ENCODE data around the gene PEX14. TPM values are rescaled to one million over a fixed set of nuclear protein-coding genes. Genes with fewer than 3 reads are reported as not detected.

The PEX14 gene
- total RNA-seq, 1 experiment from 2014 or later, result 29.3 TPM

DNA sequence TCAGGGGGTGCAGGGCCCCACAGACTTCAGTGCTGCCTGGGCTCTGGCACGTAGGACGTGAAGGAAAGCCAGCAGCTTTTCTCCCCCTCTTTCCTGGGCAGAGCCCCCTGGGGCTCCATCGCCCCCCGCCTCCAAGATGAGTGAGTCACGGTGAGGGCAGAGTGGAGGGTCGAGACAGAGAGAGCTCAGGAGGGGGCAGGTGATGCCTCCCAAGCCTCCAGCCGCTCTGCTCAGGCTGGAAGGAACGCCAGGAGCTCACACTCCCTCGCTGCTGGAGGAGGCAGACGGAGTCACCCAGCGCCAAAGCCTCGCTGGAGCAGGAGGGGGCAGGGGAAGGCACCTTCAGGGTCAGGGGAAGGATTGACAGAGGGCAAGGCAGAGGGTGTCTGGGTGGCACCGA, 202.2 kb downstream of the PEX14 start:
- ATAC-seq, result no peak
- no peaks in the 10 kb centered on the region for H3K36me3 ChIP-seq (ENCODE audit: control insufficient read depth in 1 of 2, insufficient read depth in 2 of 2, low read length in 2 of 2)
- ChIA-PET RAD21 (ENCODE audit: low non-redundant PET in 1 of 2, low total read pairs in 2 of 2, uncharacterized antibody in 2 of 2, unreplicated experiment in 2 of 2) (no interaction called here), POLR2A (no interaction called here), CTCF (no interaction called here)
- no peaks in the 10 kb centered on the region for H3K79me2 ChIP-seq (ENCODE audit: insufficient read depth, low read length)
- H4K20me1 ChIP-seq (ENCODE audit: insufficient read depth), result no peaks in the 10 kb centered on the region
- intact Hi-C loops (cut with micrococcal nuclease), result no loop called here
- H2AFZ ChIP-seq (ENCODE audit: low read depth, low read length, poor library complexity, severe bottlenecking), result no peak overlapping the region
- no peak overlapping the region for H3K27ac ChIP-seq (ENCODE audit: low read depth, low read length)
- H3K4me3 ChIP-seq (replicated peaks in 1 of 2; ENCODE audit: low read depth in 1 of 2, low read length in 2 of 2), result no peak overlapping the region
- DNase-seq (ENCODE audit: low read depth, low spot score), result no peak
- no peaks in the 10 kb centered on the region for H3K9me3 ChIP-seq (ENCODE audit: control insufficient read depth in 1 of 2, insufficient read depth in 1 of 2, low read depth in 1 of 2, low read length in 2 of 2)
- BruUV-seq (replicated peaks), result no TSS peak
- no peaks in the 10 kb centered on the region for H3K27me3 ChIP-seq (ENCODE audit: insufficient read depth, low read length)
- TF ChIP-seq EZH2phosphoT487 (IDR thresholded peaks at IDR 0.05; ENCODE audit: borderline replicate concordance), result no peak
- TF ChIP-seq YY1 (IDR thresholded peaks at IDR 0.05; ENCODE audit: extremely low read depth, insufficient replicate concordance, low read depth, low read length), result no peak
- TF ChIP-seq, protein P1, sequence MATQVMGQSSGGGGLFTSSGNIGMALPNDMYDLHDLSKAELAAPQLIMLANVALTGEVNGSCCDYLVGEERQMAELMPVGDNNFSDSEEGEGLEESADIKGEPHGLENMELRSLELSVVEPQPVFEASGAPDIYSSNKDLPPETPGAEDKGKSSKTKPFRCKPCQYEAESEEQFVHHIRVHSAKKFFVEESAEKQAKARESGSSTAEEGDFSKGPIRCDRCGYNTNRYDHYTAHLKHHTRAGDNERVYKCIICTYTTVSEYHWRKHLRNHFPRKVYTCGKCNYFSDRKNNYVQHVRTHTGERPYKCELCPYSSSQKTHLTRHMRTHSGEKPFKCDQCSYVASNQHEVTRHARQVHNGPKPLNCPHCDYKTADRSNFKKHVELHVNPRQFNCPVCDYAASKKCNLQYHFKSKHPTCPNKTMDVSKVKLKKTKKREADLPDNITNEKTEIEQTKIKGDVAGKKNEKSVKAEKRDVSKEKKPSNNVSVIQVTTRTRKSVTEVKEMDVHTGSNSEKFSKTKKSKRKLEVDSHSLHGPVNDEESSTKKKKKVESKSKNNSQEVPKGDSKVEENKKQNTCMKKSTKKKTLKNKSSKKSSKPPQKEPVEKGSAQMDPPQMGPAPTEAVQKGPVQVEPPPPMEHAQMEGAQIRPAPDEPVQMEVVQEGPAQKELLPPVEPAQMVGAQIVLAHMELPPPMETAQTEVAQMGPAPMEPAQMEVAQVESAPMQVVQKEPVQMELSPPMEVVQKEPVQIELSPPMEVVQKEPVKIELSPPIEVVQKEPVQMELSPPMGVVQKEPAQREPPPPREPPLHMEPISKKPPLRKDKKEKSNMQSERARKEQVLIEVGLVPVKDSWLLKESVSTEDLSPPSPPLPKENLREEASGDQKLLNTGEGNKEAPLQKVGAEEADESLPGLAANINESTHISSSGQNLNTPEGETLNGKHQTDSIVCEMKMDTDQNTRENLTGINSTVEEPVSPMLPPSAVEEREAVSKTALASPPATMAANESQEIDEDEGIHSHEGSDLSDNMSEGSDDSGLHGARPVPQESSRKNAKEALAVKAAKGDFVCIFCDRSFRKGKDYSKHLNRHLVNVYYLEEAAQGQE (IDR thresholded peaks at IDR 0.05; ENCODE audit: low read depth), result no peak
- no peak for TF ChIP-seq EGR1 (IDR thresholded peaks at IDR 0.05; ENCODE audit: low read depth)
- TF ChIP-seq POLR2A (IDR thresholded peaks at IDR 0.05; ENCODE audit: borderline replicate concordance, extremely low read depth, insufficient read depth, insufficient read length), result no peak
- TF ChIP-seq POLR2AphosphoS5 (IDR thresholded peaks at IDR 0.05; ENCODE audit: low read depth, low read length), result no peak
- TF ChIP-seq ZFX (IDR thresholded peaks at IDR 0.05), result no peak
- TF ChIP-seq FOSL1 (IDR thresholded peaks at IDR 0.05; ENCODE audit: low read depth), result no peak
- TF ChIP-seq, protein P2, sequence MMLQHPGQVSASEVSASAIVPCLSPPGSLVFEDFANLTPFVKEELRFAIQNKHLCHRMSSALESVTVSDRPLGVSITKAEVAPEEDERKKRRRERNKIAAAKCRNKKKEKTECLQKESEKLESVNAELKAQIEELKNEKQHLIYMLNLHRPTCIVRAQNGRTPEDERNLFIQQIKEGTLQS (IDR thresholded peaks at IDR 0.05), result no peak
- no peak for TF ChIP-seq CBX3 (IDR thresholded peaks at IDR 0.05; ENCODE audit: low read depth)
- no peak for TF ChIP-seq EZH2 (IDR thresholded peaks at IDR 0.05)
- TF ChIP-seq, protein P3, sequence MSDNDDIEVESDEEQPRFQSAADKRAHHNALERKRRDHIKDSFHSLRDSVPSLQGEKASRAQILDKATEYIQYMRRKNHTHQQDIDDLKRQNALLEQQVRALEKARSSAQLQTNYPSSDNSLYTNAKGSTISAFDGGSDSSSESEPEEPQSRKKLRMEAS (IDR thresholded peaks at IDR 0.05), result no peak
- no peak for TF ChIP-seq CEBPB (IDR thresholded peaks at IDR 0.05; ENCODE audit: low read depth)
- TF ChIP-seq TCF7L2 (IDR thresholded peaks at IDR 0.05; ENCODE audit: borderline replicate concordance, extremely low read depth, insufficient read depth, insufficient read length), result no peak
- no peak for TF ChIP-seq SIN3A (IDR thresholded peaks at IDR 0.05; ENCODE audit: low read depth)
- no peak for TF ChIP-seq ZNF274 (IDR thresholded peaks at IDR 0.05; ENCODE audit: low read depth, low read length)
- TF ChIP-seq, protein P4, sequence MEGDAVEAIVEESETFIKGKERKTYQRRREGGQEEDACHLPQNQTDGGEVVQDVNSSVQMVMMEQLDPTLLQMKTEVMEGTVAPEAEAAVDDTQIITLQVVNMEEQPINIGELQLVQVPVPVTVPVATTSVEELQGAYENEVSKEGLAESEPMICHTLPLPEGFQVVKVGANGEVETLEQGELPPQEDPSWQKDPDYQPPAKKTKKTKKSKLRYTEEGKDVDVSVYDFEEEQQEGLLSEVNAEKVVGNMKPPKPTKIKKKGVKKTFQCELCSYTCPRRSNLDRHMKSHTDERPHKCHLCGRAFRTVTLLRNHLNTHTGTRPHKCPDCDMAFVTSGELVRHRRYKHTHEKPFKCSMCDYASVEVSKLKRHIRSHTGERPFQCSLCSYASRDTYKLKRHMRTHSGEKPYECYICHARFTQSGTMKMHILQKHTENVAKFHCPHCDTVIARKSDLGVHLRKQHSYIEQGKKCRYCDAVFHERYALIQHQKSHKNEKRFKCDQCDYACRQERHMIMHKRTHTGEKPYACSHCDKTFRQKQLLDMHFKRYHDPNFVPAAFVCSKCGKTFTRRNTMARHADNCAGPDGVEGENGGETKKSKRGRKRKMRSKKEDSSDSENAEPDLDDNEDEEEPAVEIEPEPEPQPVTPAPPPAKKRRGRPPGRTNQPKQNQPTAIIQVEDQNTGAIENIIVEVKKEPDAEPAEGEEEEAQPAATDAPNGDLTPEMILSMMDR (IDR thresholded peaks at IDR 0.05 in 2 of 3, conservative IDR thresholded peaks at IDR 0.05 in 1 of 3; ENCODE audit: borderline replicate concordance in 1 of 3, insufficient read depth in 1 of 3, low read depth in 2 of 3, low read length in 2 of 3), result no peak
- TF ChIP-seq, protein P5, sequence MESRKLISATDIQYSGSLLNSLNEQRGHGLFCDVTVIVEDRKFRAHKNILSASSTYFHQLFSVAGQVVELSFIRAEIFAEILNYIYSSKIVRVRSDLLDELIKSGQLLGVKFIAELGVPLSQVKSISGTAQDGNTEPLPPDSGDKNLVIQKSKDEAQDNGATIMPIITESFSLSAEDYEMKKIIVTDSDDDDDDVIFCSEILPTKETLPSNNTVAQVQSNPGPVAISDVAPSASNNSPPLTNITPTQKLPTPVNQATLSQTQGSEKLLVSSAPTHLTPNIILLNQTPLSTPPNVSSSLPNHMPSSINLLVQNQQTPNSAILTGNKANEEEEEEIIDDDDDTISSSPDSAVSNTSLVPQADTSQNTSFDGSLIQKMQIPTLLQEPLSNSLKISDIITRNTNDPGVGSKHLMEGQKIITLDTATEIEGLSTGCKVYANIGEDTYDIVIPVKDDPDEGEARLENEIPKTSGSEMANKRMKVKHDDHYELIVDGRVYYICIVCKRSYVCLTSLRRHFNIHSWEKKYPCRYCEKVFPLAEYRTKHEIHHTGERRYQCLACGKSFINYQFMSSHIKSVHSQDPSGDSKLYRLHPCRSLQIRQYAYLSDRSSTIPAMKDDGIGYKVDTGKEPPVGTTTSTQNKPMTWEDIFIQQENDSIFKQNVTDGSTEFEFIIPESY (IDR thresholded peaks at IDR 0.05; ENCODE audit: extremely low read depth, insufficient replicate concordance, low read length), result no peak
- no peak for TF ChIP-seq RAD21 (IDR thresholded peaks at IDR 0.05; ENCODE audit: low read depth)
- H3K4me1 ChIP-seq (ENCODE audit: control insufficient read depth in 1 of 2, insufficient read depth in 2 of 2, low read length in 2 of 2), result peaks cover 0 to 6% of the 10 kb centered on the region in 2 experiments; a peak in 1 of 4 replicates
- no peak overlapping the region for H3K4me2 ChIP-seq (ENCODE audit: low read length)
- no peak overlapping the region for H3K9ac ChIP-seq (ENCODE audit: low read length)
- H3K9me2 ChIP-seq (ENCODE audit: insufficient read depth), result no peaks in the 10 kb centered on the region
